NCI-H2196 (cell line): ENCODE results near the gene TNS3.

Source experiments
- DNase-seq: peaks from one replicate; lab custom pipeline; 2025; ENCODE audit not compliant: unreplicated experiment; lab: John Stamatoyannopoulos, UW

The TNS3 gene

DNA sequence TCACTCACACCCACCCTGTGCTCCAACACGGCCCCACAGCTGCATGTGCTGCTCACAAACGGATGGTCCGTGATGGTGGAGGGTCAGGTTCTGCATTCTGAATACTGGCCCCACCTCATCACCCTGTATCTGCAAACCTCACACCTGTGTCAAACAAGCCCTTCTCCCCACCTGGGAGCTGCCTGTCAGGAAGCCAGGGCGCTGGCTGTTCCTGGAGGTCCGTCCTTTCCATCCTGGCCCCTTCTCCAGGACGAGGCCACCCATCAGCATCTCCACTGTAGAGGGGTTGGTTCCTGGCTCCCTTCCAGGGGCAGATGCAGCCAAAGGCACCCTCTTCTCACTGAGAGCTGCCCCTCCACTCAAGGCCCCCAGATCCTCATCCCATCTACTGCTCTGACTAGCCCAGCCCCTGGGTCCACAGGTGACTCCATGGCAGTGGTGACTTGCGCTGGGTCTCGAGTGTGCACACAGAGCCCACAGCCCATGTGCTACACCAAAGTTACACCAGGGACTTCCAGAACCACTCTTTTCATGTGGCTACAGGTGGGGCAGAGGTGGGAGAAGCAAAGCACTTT, 229.4 kb downstream of the TNS3 start:
- DNase-seq: no peak

DNA sequence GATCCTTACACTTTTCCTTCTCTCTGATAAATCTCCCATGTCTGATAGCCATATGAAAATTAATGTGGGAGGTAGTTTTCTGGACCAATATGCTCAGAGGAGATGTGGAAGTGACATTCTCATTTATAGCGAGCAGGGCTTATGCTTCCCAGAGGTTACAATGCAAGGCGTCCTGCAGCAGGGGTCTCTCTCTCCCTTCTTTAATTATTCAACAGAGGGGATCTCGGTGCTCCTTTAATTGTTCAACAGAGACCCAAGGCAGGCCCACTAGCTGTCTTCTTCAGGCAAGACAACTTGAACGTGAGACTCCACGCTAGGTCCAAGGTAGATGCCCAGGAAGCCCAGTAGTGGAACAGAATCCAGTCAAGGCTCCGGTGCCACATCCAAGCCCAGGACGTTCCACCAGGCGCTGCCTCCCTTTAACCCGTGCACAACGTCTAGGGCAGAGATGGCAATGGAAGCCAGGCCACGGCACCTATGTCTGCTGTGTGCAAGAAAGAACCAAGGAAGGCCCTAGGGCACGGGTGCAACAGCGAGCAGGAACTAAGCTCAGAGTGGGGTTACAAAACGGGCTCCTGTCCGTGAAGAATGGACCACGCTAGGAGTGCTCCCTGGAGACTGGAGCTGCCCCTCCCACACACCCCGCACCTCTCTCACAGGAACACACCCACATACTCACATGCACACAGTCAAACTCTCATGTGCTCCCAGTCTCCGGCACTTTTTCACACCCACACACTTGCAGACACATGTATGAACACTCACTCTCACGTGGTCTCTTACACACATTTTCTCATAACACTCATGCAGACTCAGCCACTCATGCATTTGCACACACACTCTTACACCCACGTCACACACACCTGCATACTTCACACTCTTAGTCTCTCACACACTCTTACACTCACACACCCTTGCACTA, 230.4 kb downstream of the TNS3 start:
- DNase-seq: no peak

- DNase-seq: no peak
Observed at GRCh38 chr7:47350425-47350824, 231.5 kb downstream of the TNS3 start.

DNA sequence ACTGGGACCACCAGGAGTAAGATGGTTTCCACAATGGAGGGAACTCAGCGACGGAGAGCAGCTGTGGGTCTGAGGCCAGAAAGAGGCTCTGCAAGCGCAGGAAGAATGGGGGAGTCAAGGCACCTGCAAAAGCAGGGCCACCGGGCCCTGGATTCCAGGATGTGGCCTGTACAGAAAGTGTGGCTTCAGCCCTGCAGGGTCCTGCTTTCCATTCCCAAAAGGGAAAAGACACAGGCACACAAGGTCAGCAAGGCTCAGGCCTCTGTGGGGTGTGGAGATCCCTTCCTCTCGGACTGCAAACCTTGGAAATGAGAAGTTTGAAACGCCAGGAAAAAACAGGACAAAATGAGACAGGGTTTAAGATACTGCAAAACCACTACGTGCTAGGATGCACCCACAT, 232.5 kb downstream of the TNS3 start:
- DNase-seq: no peak

DNA sequence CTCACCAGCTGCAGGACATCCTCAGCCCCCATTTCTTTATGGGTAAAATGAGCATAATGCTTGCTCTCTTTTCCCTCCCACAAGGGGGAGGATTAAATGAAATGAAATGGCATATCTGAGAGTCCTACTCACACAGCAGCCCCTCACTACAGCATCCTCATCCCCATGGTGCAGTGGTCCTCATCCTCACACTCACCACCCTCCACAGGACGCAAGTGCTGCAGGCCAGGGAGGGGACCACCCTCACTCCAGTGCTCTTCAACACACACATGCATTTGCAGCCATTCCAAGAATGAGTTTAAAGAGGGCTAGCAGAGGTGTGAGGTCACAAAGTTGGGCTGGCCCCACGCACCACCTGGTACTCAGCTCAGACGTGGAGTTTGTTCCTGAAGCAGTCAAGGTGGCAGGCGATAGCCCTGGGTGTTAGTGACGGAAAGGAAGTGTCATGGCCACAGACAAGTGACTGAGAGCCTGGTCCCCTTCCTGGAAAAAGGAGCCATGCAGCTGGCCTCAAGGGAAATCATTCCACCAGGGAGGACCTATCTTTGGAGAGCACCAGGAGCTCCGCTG, 234.0 kb downstream of the TNS3 start:
- no peak for DNase-seq

DNA sequence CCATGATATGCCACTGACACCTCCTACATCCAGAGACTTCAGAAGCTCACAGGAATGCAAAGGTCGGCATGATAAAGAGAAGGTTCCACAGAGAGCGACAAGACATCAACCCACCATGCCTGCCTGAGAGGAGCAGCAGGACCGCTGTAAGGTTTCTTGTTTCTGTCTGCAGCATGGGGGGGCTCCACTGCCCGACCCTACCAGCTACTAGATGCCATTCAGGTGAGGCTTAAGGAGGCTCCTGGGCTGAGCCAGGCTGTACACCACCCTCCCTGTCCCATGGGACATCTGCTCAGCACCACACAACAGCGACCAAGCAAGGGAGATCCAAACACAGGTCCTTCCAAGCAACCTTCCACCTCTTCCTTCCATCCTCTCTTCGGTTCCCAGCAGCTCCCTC, 234.6 kb downstream of the TNS3 start:
- no peak for DNase-seq

DNA sequence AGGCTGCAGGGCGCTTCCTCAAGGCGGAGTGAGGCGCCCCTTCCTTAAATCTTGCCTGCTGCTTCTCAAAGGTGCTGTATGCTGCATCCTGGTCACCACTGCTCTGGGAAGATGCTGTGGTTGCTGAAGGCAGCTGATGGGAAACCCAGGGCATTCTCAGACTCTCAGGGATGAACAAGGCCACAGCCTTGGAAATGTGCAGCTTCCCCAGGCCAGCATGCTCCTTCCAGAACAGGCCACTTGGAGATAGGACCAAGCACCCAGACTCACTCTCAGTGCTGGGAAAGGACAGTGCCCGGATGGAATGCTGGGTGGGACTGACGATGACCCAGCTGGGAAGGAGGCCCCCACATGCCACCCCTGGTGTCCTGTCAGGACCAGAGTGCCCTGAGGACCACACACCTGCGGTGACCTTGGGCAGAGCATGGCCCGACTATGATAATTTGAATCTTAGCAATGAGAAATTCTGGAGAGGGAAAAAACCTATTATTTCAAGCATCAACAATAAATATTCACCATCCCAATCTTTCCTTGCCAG, 235.5 kb downstream of the TNS3 start:
- DNase-seq: no peak

DNA sequence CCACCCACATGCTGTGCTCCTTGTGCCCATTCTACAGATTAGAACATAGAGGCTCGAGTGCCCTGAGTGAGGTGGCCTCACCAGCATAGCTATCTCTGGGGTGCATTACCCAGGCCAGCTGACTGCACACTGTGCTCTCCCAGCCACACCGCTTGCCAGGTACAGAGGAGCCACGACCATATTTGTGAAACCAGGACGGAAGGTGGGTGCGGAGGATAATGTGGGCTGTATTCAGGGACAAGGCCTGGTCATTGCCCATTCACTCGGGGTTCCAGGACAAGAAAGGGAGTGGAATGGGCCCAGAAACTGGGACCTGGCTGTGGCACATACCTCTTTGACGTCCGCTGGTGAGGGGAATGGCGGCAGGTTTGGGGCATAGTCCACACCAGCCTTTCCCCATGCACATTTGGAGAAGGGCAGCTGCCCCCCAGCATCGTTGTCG, 236.0 kb downstream of the TNS3 start:
- DNase-seq: no peak

DNA sequence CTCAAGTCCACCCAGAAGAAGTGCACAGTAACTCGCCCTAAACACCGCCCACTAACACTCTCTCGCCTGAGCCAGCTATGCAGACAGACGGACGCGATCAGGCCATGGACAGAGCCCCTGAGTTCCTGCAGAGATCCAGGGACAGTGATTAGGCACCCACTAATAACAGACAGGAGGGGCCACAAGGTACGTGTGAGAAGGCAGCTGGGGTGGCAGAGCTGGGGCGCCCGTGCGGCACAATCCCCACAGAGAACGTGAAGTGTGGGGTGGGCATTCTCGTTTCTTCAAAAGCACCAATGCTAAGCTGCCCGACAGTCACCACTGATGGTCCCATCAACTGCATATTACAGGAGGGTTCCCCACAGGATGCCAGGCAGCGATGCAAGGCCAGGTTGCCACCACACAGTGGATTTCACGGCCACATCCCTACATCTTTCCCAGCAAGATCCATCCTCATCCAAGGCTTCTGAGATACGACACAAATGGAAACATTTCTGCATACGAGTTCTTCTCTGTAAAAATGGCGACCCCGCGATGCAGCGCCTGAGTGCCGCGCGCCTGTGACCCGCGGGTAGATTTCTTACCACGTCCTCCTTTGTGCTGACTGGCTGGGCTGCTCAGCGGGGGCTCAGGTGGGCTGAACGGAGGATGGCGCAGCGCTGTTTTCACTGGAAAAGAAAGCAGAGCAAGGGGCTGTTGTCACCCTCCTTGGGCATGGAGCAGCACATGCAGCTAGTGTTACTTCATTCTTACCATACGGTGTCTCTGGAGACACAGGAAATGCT, 237.5 kb downstream of the TNS3 start:
- no peak for DNase-seq

DNA sequence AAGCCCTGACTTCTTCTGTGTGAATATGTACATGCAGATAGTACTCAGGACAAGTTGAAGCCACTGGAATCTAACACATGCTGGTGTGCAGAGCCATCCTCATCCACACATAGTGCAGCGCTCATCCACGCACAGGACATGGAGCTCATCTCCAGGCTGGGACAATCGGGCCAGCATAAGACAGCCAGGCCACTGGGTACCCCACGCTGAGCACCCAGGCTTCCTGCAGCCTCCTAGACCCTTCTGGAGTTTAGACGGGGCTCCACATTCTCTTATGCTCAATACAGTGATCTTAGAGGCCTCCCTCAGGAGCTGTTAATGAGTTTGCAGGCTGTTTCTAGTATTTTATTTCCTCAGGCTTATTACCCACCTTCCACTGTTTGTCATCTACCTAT, 238.9 kb downstream of the TNS3 start:
- DNase-seq: no peak

DNA sequence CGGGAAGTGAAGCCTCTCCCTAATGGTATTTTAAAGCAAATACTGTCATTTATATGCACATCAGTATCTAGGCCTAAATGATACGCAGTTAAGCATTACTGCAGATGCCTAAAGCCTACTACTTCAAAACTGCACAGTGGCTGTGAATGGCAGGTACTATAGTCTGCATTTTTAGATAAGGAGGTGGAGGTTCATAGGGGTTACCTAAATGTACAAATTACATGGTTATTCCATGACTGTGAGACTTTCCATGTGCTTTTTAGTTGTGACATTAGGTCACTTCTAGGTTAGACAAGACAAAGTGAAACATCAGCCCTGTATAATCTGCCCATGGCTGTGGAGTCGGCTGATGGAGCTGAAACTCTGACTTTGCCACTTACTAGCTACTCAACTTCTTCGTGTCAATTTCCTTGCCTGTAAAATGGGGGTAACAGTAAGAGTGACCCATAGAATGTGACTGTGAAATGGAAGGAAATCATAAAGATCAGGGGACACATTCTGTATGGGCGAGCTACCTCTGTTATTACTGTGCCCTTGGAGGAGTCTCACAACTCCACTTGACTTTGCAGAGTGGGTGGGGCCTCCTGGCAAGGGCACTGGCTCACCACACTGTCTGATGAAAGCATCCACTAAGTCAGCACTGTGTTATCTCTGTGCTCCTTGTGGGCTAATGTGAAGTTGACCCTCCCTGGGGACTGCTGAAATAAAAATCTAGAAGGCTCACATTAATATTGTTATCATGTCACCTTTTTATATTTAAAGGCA, 239.4 kb downstream of the TNS3 start:
- no peak for DNase-seq

GRCh38 chr7:47340517-47340916, 241.4 kb downstream of the TNS3 start:
- no peak for DNase-seq

DNA sequence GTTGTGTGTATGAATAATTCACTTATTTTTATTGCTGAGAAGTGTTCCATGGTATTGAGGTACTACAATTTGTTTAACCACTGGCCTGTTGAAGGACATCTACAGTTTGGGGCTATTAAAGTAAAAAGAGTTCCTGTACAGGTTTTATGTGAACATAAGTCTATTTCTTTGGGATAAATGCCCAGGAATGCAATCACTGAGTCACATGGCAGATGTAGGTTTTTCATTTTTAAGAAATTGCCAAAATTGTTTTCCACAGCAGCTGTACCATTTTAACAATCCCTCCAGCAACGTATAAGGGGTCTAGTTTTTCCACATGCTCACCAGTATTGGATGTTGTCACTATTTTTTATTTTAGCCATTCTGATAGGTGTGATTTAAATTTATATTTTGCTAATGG, 243.9 kb downstream of the TNS3 start:
- no peak for DNase-seq

- DNase-seq: no peak
Observed at GRCh38 chr7:47337531-47337930, 244.4 kb downstream of the TNS3 start.

DNA sequence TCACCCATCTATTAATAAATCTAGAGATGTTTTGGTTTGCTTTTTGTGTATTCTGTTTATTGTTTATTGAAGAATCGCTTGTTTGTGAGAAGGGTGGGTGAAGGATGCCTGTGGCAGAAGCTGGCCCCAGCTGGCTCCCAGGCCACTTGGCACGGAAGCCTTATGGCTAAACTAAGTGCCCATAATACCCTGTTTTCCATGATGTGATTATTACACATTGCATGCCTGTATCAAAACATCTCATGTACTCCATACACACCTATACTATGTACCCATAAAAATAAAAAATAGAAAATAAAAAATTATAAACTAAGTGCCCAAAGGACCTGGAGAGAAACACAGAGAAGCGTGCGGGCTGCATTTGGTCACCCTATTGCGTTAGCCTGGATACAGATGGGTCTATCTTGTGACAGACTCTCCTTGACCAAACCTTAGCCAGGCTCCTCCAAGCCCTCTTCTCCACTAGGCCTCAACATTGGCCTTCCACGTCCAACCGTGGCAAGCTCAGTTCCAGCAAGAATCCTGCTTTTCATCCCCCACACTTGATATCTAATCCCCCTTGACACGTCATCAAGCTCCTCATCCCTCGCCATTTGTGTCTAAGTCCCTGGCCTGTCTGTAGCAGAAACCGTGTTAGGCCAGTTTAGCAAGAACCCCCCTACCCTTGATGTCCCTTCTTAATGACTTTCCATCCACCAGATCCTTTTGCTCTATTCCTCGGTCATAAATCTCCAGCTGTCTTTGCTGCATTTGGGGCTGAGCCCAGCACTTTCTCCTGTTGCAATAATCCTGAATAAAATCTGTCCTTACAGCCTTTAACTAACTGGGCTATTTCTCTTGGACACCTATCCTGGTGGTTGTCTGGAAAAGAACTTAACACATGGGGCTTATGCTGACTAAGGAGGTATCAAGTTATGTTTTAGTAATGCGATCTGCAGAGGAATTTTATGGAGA, 245.2 kb downstream of the TNS3 start:
- DNase-seq: no peak

GRCh38 chr7:47335557-47336471, 246.1 kb downstream of the TNS3 start:
- DNase-seq: no peak

DNA sequence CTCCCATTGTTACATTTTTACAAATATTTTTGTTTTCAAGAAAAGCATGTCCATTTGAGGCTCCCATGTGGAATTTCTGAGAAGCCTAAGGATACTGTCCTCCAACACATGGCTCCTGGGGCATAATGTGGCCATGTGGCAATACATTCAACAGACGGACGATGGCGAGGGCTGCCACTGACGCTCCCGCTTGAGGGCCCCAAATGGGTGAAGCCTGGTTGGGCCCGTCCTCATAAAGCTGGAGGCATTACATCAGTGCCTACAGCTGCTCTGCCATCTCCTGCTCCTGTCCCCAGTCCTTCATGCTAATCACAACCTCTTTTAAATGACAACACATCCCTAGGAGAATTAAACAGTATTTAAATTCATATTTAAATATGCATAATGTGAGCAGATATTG, 246.8 kb downstream of the TNS3 start:
- no peak for DNase-seq

GRCh38 chr7:47333959-47334358, 248.0 kb downstream of the TNS3 start:
- DNase-seq: no peak
